Stimulated activated naive CD4-positive, alpha-beta T cell (primary cell): ENCODE results near the gene STK17A.
A peak's percentile ranks its signal among the peaks of the same experiment; 100 is the strongest.
"Not testable (repeated sequence)": the region's sequence is repeated elsewhere in the genome, so short reads cannot be mapped to it uniquely, and the experiment has no call there.

Experiments used
- DNase-seq, 6 experiments: peaks; one replicate each; lab custom pipeline; 2025; lab: John Stamatoyannopoulos, UW

Gene STK17A

GRCh38 chr7:43658718-43659548 is 76.0 kb downstream of the STK17A start:
- DNase-seq: peak in 1 of 6 experiments; percentile 37

GRCh38 chr7:43659549-43659896 is 76.6 kb downstream of the STK17A start:
- DNase-seq: no peak

- no peak for DNase-seq
These were observed 77.2 kb downstream of the STK17A start for GRCh38 chr7:43660141-43660540.

- DNase-seq: no peak
These were observed 81.8 kb downstream of the STK17A start for GRCh38 chr7:43664681-43665080.

- DNase-seq: no peak
These were observed 84.0 kb downstream of the STK17A start for GRCh38 chr7:43666938-43667337.

GRCh38 chr7:43668035-43668434 is 85.1 kb downstream of the STK17A start:
- DNase-seq: no peak

GRCh38 chr7:43669286-43670081 is 86.6 kb downstream of the STK17A start:
- DNase-seq: peak in 4 of 6 experiments; percentile 16 to 43 (median 22)

- no peak for DNase-seq
These were observed 88.6 kb downstream of the STK17A start for GRCh38 chr7:43671521-43671920.

GRCh38 chr7:43673243-43673976 is 90.5 kb downstream of the STK17A start:
- DNase-seq: not testable (repeated sequence)

- DNase-seq: no peak
These were observed 91.9 kb downstream of the STK17A start for GRCh38 chr7:43674559-43675436.
